GM23338 (cell line): ENCODE measurements around the gene SUMO4. TPM values are rescaled to one million over a fixed set of nuclear protein-coding genes. Genes with fewer than 3 reads are reported as not detected.

Source experiments
- ATAC-seq: fragments of 200-7000 bp; cut with Tn5 transposase; 3 replicates; pipeline ENCODE4 v1.9.1; 2020
- DNase-seq: peaks from one replicate; pipeline ENCODE4 v3.0.0-alpha.2; 2015; ENCODE audit warnings: low spot score
- H2AFZ ChIP-seq: fragments of 200-600 bp; sonication (generic); 2 replicates; pipeline ENCODE4 v1.8.0; 2016; ENCODE audit warnings: antibody characterized with exemption, mild to moderate bottlenecking, moderate library complexity
- H3F3A ChIP-seq: fragments of 200-600 bp; sonication (generic); replicated peaks from 2 replicates; pipeline ENCODE4 v1.8.0; 2017; ENCODE audit warnings: antibody characterized with exemption, mixed run types, low read depth
- H3K27ac ChIP-seq: fragments of 200-600 bp; sonication (generic); 2 replicates; pipeline ENCODE4 v1.6.1; 2016; ENCODE audit warnings: low read depth
- H3K27me3 ChIP-seq: fragments of 200-600 bp; sonication (generic); 2 replicates; pipeline ENCODE4 v1.8.0; 2016; ENCODE audit warnings: mild to moderate bottlenecking, mixed run types, moderate library complexity; ENCODE audit not compliant: insufficient read depth
- H3K36me3 ChIP-seq: fragments of 200-600 bp; sonication (generic); 2 replicates; pipeline ENCODE4 v1.8.0; 2016; ENCODE audit warnings: mild to moderate bottlenecking; ENCODE audit not compliant: insufficient read depth
- H3K4me1 ChIP-seq: fragments of 200-600 bp; sonication (generic); 2 replicates; pipeline ENCODE4 v1.8.0; 2016; ENCODE audit warnings: mild to moderate bottlenecking, moderate library complexity; ENCODE audit not compliant: insufficient read depth
- H3K4me2 ChIP-seq: fragments of 200-600 bp; sonication (generic); 2 replicates; pipeline ENCODE4 v1.7.1; 2017; ENCODE audit warnings: mixed run types
- H3K4me3 ChIP-seq: fragments of 200-600 bp; sonication (generic); 2 replicates; pipeline ENCODE4 v1.6.1; 2016; ENCODE audit warnings: mixed run types
- H3K79me2 ChIP-seq: fragments of 200-600 bp; sonication (generic); replicated peaks from 2 replicates; pipeline ENCODE4 v1.8.0; 2017; ENCODE audit warnings: mild to moderate bottlenecking; ENCODE audit not compliant: insufficient read depth
- H3K9me2 ChIP-seq: fragments of 200-600 bp; sonication (generic); 2 replicates; pipeline ENCODE4 v1.8.0; 2017; ENCODE audit not compliant: insufficient read depth
- H4K20me1 ChIP-seq: fragments of 200-600 bp; sonication (generic); replicated peaks from 2 replicates; pipeline ENCODE4 v1.8.0; 2017; ENCODE audit warnings: mild to moderate bottlenecking; ENCODE audit not compliant: insufficient read depth
- H3K27ac Mint-ChIP-seq: 2 replicates; pipeline ENCODE4 v1.8.0; 2020; ENCODE audit warnings: inconsistent platforms, mild to moderate bottlenecking, moderate library complexity, mixed read lengths
- H3K27me3 Mint-ChIP-seq: 3 replicates; pipeline ENCODE4 v1.8.0; 2022; ENCODE audit warnings: low read depth, mild to moderate bottlenecking, moderate library complexity, mixed read lengths, inconsistent platforms; ENCODE audit not compliant: insufficient read depth, poor library complexity
- H3K36me3 Mint-ChIP-seq: 3 replicates; pipeline ENCODE4 v1.8.0; 2021; ENCODE audit warnings: low read depth, mild to moderate bottlenecking, inconsistent platforms, moderate library complexity, mixed read lengths
- H3K4me1 Mint-ChIP-seq: 3 replicates; pipeline ENCODE4 v1.8.0; 2020; ENCODE audit warnings: mild to moderate bottlenecking, inconsistent platforms, mixed read lengths
- H3K4me3 Mint-ChIP-seq: 3 replicates; pipeline ENCODE4 v1.8.0; 2021; ENCODE audit warnings: moderate library complexity, mild to moderate bottlenecking, inconsistent platforms, mixed read lengths
- H3K9me3 Mint-ChIP-seq: 3 replicates; pipeline ENCODE4 v1.8.0; 2020; ENCODE audit warnings: moderate library complexity, mild to moderate bottlenecking, inconsistent platforms, mixed read lengths
- CREB1 ChIP-seq: fragments of 250-450 bp; sonication (Bioruptor Pico); IDR thresholded peaks from 2 replicates; pipeline ENCODE4 v1.5.0; 2020; ENCODE audit warnings: low read depth, mild to moderate bottlenecking, moderate library complexity
- CTCF ChIP-seq, 2 experiments: fragments of 200-600 bp in 1 of 2; sonication (generic) in 1 of 2; conservative IDR thresholded peaks; 2 replicates each; pipeline versions ENCODE4 v1.5.1 to v1.6.1; 2016 to 2017; ENCODE audit warnings: antibody characterized with exemption in 2 of 2, low read depth in 2 of 2, mild to moderate bottlenecking in 2 of 2, moderate library complexity in 1 of 2
- EZH2 ChIP-seq: fragments of 200-600 bp; sonication (generic); IDR thresholded peaks from one replicate; pipeline ENCODE4 v1.8.0; 2017; ENCODE audit warnings: antibody characterized with exemption, mild to moderate bottlenecking, low read depth; ENCODE audit not compliant: unreplicated experiment
- EZH2phosphoT487 ChIP-seq: fragments of 200-600 bp; sonication (generic); IDR thresholded peaks from one replicate; pipeline ENCODE4 v1.8.1; 2018; ENCODE audit warnings: antibody characterized with exemption; ENCODE audit not compliant: unreplicated experiment
- JUNB ChIP-seq: IDR thresholded peaks from one replicate; pipeline ENCODE4 v1.6.1; 2016; ENCODE audit warnings: antibody characterized with exemption; ENCODE audit not compliant: unreplicated experiment
- NANOG ChIP-seq: IDR thresholded peaks from 2 replicates; pipeline ENCODE4 v1.6.1; 2016; ENCODE audit warnings: antibody characterized with exemption, borderline replicate concordance
- POLR2AphosphoS5 ChIP-seq: IDR thresholded peaks from 2 replicates; pipeline ENCODE4 v1.6.1; 2016; ENCODE audit warnings: antibody characterized with exemption, low read depth
- REST ChIP-seq: IDR thresholded peaks from one replicate; pipeline ENCODE4 v1.6.1; 2018; ENCODE audit warnings: antibody characterized with exemption; ENCODE audit not compliant: unreplicated experiment
- STAT1 ChIP-seq: IDR thresholded peaks from one replicate; pipeline ENCODE4 v1.6.1; 2016; ENCODE audit warnings: antibody characterized with exemption; ENCODE audit not compliant: unreplicated experiment
- ZNF114 ChIP-seq: fragments of 250-450 bp; sonication (Bioruptor Pico); IDR thresholded peaks from 2 replicates; pipeline ENCODE4 v1.5.0; 2020; ENCODE audit warnings: mild to moderate bottlenecking, moderate library complexity
- ZNF331 ChIP-seq: fragments of 250-450 bp; sonication (Bioruptor Pico); IDR thresholded peaks from 2 replicates; pipeline ENCODE4 v1.5.0; 2020; ENCODE audit warnings: low read depth, mild to moderate bottlenecking, moderate library complexity
- ZNF462 ChIP-seq: fragments of 250-450 bp; sonication (Bioruptor Pico); IDR thresholded peaks from 2 replicates; pipeline ENCODE4 v1.5.0; 2020; ENCODE audit warnings: mild to moderate bottlenecking, moderate library complexity
- polyA plus RNA-seq: library from polyadenylated mRNA; unstranded; fragments of >200 nt; fragmentation: Nextera tagmentation; extraction: Ambion mirVana; gene quantifications from 2 replicates; pipeline ENCODE4 v1.2.1, GENCODE V29; 2016
- total RNA-seq: library from RNA; depleted of rRNA; stranded (reverse); fragments of >200 nt; shearing (Covaris generic); gene quantifications from 2 replicates; pipeline ENCODE4 v1.2.3, GENCODE V29; 2014
- TF ChIP-seq, protein P1 (sequence below): IDR thresholded peaks from 2 replicates; pipeline ENCODE4 v1.6.1; 2016; ENCODE audit warnings: antibody characterized with exemption

The SUMO4 gene
- total and polyA plus RNA-seq, 2 experiments from 2014 or later = 1.9 to 2.1 TPM

DNA sequence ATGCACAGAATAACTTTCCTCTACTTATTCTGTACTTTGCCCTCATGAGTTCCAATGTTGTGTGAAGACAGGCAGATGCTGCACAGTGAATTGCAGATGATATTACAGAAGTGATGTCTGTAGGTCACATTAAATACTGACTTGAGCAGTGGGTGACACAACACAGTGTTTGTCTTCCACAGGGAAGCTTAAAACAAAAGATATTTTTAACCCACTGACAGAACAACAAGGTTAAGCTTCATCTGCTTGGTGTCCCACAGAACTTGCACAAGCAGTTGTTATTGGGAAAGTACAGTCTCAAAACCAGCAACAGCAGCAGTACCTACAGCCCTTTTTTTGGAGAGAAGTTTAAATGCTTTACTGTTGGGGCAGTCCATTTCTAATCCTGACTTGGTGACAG is 10.5 kb downstream of the SUMO4 start:
- Histone ChIP-seq H3K9me2 (no peaks in the 10 kb centered on the region), H3K4me2 (no peak overlapping the region), H2AFZ (no peak overlapping the region), H4K20me1 (no peaks in the 10 kb centered on the region), H3K4me1 (no peaks in the 10 kb centered on the region), H3K4me3 (no peak overlapping the region), H3K27me3 (no peaks in the 10 kb centered on the region), H3F3A (no peaks in the 10 kb centered on the region), H3K79me2 (no peaks in the 10 kb centered on the region), H3K27ac (no peak overlapping the region), H3K36me3 (no peaks in the 10 kb centered on the region; the same call in 1 of the 2 replicates)
- Mint-ChIP-seq H3K4me3 (no peak overlapping the region), H3K27ac (no peak overlapping the region), H3K4me1 (peaks cover 1% of the 10 kb centered on the region; the same call in 2 of the 3 replicates), H3K36me3 (peaks cover 12% of the 10 kb centered on the region), H3K9me3 (no peaks in the 10 kb centered on the region; the same call in 2 of the 3 replicates), H3K27me3 (peaks cover 2% of the 10 kb centered on the region)
- no peak for DNase-seq
- ATAC-seq = no peak
- TF ChIP-seq POLR2AphosphoS5 = no peak
- no peak for TF ChIP-seq JUNB
- no peak for TF ChIP-seq STAT1
- no peak for TF ChIP-seq ZNF331
- no peak for TF ChIP-seq EZH2
- no peak for TF ChIP-seq NANOG
- TF ChIP-seq REST = no peak
- TF ChIP-seq, protein P1, sequence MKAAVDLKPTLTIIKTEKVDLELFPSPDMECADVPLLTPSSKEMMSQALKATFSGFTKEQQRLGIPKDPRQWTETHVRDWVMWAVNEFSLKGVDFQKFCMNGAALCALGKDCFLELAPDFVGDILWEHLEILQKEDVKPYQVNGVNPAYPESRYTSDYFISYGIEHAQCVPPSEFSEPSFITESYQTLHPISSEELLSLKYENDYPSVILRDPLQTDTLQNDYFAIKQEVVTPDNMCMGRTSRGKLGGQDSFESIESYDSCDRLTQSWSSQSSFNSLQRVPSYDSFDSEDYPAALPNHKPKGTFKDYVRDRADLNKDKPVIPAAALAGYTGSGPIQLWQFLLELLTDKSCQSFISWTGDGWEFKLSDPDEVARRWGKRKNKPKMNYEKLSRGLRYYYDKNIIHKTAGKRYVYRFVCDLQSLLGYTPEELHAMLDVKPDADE = no peak
- TF ChIP-seq CTCF (conservative IDR thresholded peaks at IDR 0.05; ENCODE audit: low read depth in 2 of 2) = no peak
- TF ChIP-seq EZH2phosphoT487 = no peak
- TF ChIP-seq ZNF114 (CRISPR knock-in tag) = no peak
- no peak for TF ChIP-seq CREB1 (CRISPR knock-in tag)
- no peak for TF ChIP-seq ZNF462 (CRISPR knock-in tag)
